HCT116 (cell line): ENCODE data around the gene MAN2B1.

Experiments used
- CTCF ChIP-seq, 3 experiments: fragments of 200-600 bp in 1 of 3; sonication (generic) in 1 of 3; IDR thresholded peaks in 2 of 3; conservative IDR thresholded peaks in 1 of 3; 2 replicates each; pipeline ENCODE4 v1.5.1; 2012 to 2017; ENCODE audit warnings: low read depth in 2 of 3, low read length in 2 of 3, antibody characterized with exemption in 1 of 3, borderline replicate concordance in 1 of 3, control low read depth in 1 of 3, mild to moderate bottlenecking in 1 of 3, mixed read lengths in 1 of 3, mixed run types in 1 of 3, moderate library complexity in 1 of 3; ENCODE audit not compliant: insufficient read depth in 1 of 3
- EZH2 ChIP-seq: fragments of 200-600 bp; sonication (generic); IDR thresholded peaks from 2 replicates; pipeline ENCODE4 v1.6.1; 2017; ENCODE audit warnings: antibody characterized with exemption, mixed run types
- FOSL1 ChIP-seq: IDR thresholded peaks from 2 replicates; pipeline ENCODE4 v1.6.1; 2012; ENCODE audit warnings: low read depth
- MAX ChIP-seq: IDR thresholded peaks from 2 replicates; pipeline ENCODE4 v1.6.1; 2012
- POLR2AphosphoS5 ChIP-seq: IDR thresholded peaks from 2 replicates; pipeline ENCODE4 v1.6.1; 2011; ENCODE audit warnings: mild to moderate bottlenecking, low read depth, low read length, moderate library complexity

- no peak for TF ChIP-seq POLR2AphosphoS5
- TF ChIP-seq FOSL1, result no peak
- no peak for TF ChIP-seq EZH2
- TF ChIP-seq CTCF (IDR thresholded peaks at IDR 0.05 in 2 of 3, conservative IDR thresholded peaks at IDR 0.05 in 1 of 3; ENCODE audit: borderline replicate concordance in 1 of 3, insufficient read depth in 1 of 3, low read depth in 2 of 3, low read length in 2 of 3), result no peak
- TF ChIP-seq MAX, result no peak
These were observed 14.3 kb downstream of the MAN2B1 start for GRCh38 chr19:12652219-12652618.
